Measurements from ENCODE around the gene CFAP69. TPM values are rescaled to one million over a fixed set of nuclear protein-coding genes. Genes with fewer than 3 reads are reported as not detected.

The CFAP69 gene
- total RNA-seq, 4 donors from 2014 or later, result 3.0 to 8.6 (median 7.5) TPM

- DNase-seq (ENCODE audit: extremely low spot score), result no peak
These were observed 92.1 kb downstream of the CFAP69 start for GRCh38 chr7:90337106-90337505.

GRCh38 chr7:90345016-90345415 lies 100.0 kb downstream of the CFAP69 start:
- intact Hi-C loops (cut with DNase I), result loop anchor here (5.0 kb wide), 1 partner anchor 57 kb away; the partner anchor contains the start of gene CLDN12
- H3K36me3 ChIP-seq, result no peaks in the 10 kb centered on the region
- H3K4me3 ChIP-seq, result peak overlapping the region in 2 of 4 donors; percentile 73 to 84
- TF ChIP-seq POLR2A (IDR thresholded peaks at IDR 0.05; ENCODE audit: low read depth) (no peak), EP300 (IDR thresholded peaks at IDR 0.05) (no peak)
- no peaks in the 10 kb centered on the region for H3K27me3 ChIP-seq
- peaks cover 9 to 21% (median 18%) of the 10 kb centered on the region in 4 donors for H3K4me1 ChIP-seq
- peak overlapping the region in 1 of 4 donors; percentile 88 for H3K27ac ChIP-seq (replicated peaks in 1 of 4)
- H3K9me3 ChIP-seq, result no peaks in the 10 kb centered on the region
- no peak for DNase-seq (ENCODE audit: extremely low spot score)

More at GRCh38 chr7:90337106-90337505, 92.1 kb downstream of the CFAP69 start:
- Histone ChIP-seq H3K27ac (replicated peaks in 1 of 4) (no peak overlapping the region), H3K9me3 (no peaks in the 10 kb centered on the region), H3K27me3 (peaks cover 0 to 18% (median 0%) of the 10 kb centered on the region in 4 donors), H3K4me1 (no peaks in the 10 kb centered on the region), H3K36me3 (no peaks in the 10 kb centered on the region), H3K4me3 (no peak overlapping the region)
- intact Hi-C loops (cut with DNase I), result no loop called here
- TF ChIP-seq, protein P1, sequence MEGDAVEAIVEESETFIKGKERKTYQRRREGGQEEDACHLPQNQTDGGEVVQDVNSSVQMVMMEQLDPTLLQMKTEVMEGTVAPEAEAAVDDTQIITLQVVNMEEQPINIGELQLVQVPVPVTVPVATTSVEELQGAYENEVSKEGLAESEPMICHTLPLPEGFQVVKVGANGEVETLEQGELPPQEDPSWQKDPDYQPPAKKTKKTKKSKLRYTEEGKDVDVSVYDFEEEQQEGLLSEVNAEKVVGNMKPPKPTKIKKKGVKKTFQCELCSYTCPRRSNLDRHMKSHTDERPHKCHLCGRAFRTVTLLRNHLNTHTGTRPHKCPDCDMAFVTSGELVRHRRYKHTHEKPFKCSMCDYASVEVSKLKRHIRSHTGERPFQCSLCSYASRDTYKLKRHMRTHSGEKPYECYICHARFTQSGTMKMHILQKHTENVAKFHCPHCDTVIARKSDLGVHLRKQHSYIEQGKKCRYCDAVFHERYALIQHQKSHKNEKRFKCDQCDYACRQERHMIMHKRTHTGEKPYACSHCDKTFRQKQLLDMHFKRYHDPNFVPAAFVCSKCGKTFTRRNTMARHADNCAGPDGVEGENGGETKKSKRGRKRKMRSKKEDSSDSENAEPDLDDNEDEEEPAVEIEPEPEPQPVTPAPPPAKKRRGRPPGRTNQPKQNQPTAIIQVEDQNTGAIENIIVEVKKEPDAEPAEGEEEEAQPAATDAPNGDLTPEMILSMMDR (IDR thresholded peaks at IDR 0.05), result no peak
- TF ChIP-seq POLR2A (IDR thresholded peaks at IDR 0.05; ENCODE audit: low read depth), result no peak
- TF ChIP-seq EP300 (IDR thresholded peaks at IDR 0.05), result no peak
- no peak for TF ChIP-seq POLR2AphosphoS5 (IDR thresholded peaks at IDR 0.05)

GRCh38 chr7:90345595-90346335 lies 100.8 kb downstream of the CFAP69 start:
- intact Hi-C loops (cut with DNase I), result loop anchor here (5.0 kb wide), 1 partner anchor 57 kb away; the partner anchor contains the start of gene CLDN12
- Histone ChIP-seq H3K4me3 (peak overlapping the region; percentile 67 to 84 (median 78)), H3K36me3 (no peaks in the 10 kb centered on the region), H3K4me1 (peaks cover 9 to 21% (median 18%) of the 10 kb centered on the region in 4 donors), H3K9me3 (no peaks in the 10 kb centered on the region), H3K27me3 (no peaks in the 10 kb centered on the region), H3K27ac (replicated peaks in 1 of 4) (peak overlapping the region; percentile 83 to 88 (median 85))
- TF ChIP-seq EP300 (IDR thresholded peaks at IDR 0.05), result no peak
- TF ChIP-seq, protein P1 (IDR thresholded peaks at IDR 0.05), result no peak
- no peak for TF ChIP-seq POLR2A (IDR thresholded peaks at IDR 0.05; ENCODE audit: low read depth)
- no peak for TF ChIP-seq POLR2AphosphoS5 (IDR thresholded peaks at IDR 0.05)
- WGBS, result 8% methylated on average over 18 of the region's 18 CpGs
- DNase-seq (ENCODE audit: extremely low spot score), result no peak

DNA sequence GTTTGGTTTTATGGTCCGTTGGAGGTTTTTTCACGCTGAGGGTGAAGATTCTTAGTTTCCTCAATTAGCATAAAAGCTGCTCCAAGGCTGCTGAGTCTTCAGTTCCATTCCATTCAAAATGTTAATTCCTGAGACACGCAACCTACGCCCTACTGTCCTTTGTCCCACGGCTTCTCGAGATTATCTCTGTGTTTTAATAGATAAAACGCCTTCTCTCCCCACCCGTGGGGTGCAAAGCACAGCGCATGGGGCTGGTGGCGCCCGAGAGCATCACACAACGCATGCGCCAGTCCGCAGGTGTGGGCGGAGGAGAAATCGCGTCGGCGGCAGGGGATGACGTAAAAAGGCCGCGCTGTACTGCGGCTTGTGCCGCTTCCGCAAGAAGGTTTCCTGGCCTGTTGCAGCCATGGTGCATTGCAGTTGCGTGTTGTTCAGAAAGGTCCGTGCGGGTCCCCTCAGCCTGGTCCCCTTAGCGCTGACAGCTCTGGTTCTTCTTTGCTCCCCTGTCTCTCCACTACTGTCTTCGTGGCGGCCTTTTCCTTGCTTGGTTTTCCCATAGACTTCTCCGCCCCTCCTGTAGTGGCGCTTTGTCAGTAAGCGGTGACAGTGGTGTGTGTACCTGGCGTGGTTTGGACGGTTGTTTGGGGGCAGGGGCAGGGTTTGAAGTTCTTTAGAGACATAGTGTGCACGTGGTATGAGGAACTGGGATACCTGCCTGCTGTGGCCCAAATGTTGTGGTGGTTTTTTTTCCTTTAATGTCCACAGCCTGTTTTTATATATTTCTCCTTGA lies 101.6 kb downstream of the CFAP69 start, which contains the start of gene GTPBP10:
GTPBP10 (plus strand) TSS at position 381 of the 790 bp plus-strand sequence; CDS start at position 407, 26 bp downstream.
- H3K9me3 ChIP-seq, result no peaks in the 10 kb centered on the region
- peak within 1 kb of the TSS; percentile 67 to 84 (median 78) for H3K4me3 ChIP-seq
- WGBS, result 0% methylated on average over 16 of the region's 37 CpGs
- peaks cover 9 to 21% (median 18%) of the 10 kb centered on the region in 4 donors for H3K4me1 ChIP-seq
- H3K36me3 ChIP-seq, result no peaks in the 10 kb centered on the region
- H3K27me3 ChIP-seq, result no peaks in the 10 kb centered on the region
- intact Hi-C loops (cut with DNase I), result loop anchor here (5.0 kb wide), 1 partner anchor 56 kb away; the partner anchor contains the start of gene CLDN12
- peak within 1 kb of the TSS; percentile 83 to 88 (median 85) for H3K27ac ChIP-seq (replicated peaks in 1 of 4)
- DNase-seq (ENCODE audit: extremely low spot score), result peak; percentile 97
- TF ChIP-seq, protein P1 (IDR thresholded peaks at IDR 0.05), result peak; percentile 62 to 85 (median 79)
- TF ChIP-seq POLR2AphosphoS5 (IDR thresholded peaks at IDR 0.05) (peak; percentile 91 to 97), EP300 (IDR thresholded peaks at IDR 0.05) (no peak), POLR2A (IDR thresholded peaks at IDR 0.05; ENCODE audit: low read depth) (no peak)

Data from esophagus muscularis mucosa (tissue), 4 donors.